GM23338 (cell line): ENCODE data around the gene XXYLT1. TPM values are rescaled to one million over a fixed set of nuclear protein-coding genes. Genes with fewer than 3 reads are reported as not detected.

Experiments
- ATAC-seq: fragments of 200-7000 bp; cut with Tn5 transposase; 3 replicates; pipeline ENCODE4 v1.9.1; 2020
- DNase-seq: peaks from one replicate; pipeline ENCODE4 v3.0.0-alpha.2; 2015; ENCODE audit warnings: low spot score
- H2AFZ ChIP-seq: fragments of 200-600 bp; sonication (generic); 2 replicates; pipeline ENCODE4 v1.8.0; 2016; ENCODE audit warnings: antibody characterized with exemption, mild to moderate bottlenecking, moderate library complexity
- H3F3A ChIP-seq: fragments of 200-600 bp; sonication (generic); replicated peaks from 2 replicates; pipeline ENCODE4 v1.8.0; 2017; ENCODE audit warnings: antibody characterized with exemption, mixed run types, low read depth
- H3K27ac ChIP-seq: fragments of 200-600 bp; sonication (generic); 2 replicates; pipeline ENCODE4 v1.6.1; 2016; ENCODE audit warnings: low read depth
- H3K27me3 ChIP-seq: fragments of 200-600 bp; sonication (generic); 2 replicates; pipeline ENCODE4 v1.8.0; 2016; ENCODE audit warnings: mild to moderate bottlenecking, mixed run types, moderate library complexity; ENCODE audit not compliant: insufficient read depth
- H3K36me3 ChIP-seq: fragments of 200-600 bp; sonication (generic); 2 replicates; pipeline ENCODE4 v1.8.0; 2016; ENCODE audit warnings: mild to moderate bottlenecking; ENCODE audit not compliant: insufficient read depth
- H3K4me1 ChIP-seq: fragments of 200-600 bp; sonication (generic); 2 replicates; pipeline ENCODE4 v1.8.0; 2016; ENCODE audit warnings: mild to moderate bottlenecking, moderate library complexity; ENCODE audit not compliant: insufficient read depth
- H3K4me2 ChIP-seq: fragments of 200-600 bp; sonication (generic); 2 replicates; pipeline ENCODE4 v1.7.1; 2017; ENCODE audit warnings: mixed run types
- H3K4me3 ChIP-seq: fragments of 200-600 bp; sonication (generic); 2 replicates; pipeline ENCODE4 v1.6.1; 2016; ENCODE audit warnings: mixed run types
- H3K79me2 ChIP-seq: fragments of 200-600 bp; sonication (generic); replicated peaks from 2 replicates; pipeline ENCODE4 v1.8.0; 2017; ENCODE audit warnings: mild to moderate bottlenecking; ENCODE audit not compliant: insufficient read depth
- H3K9me2 ChIP-seq: fragments of 200-600 bp; sonication (generic); 2 replicates; pipeline ENCODE4 v1.8.0; 2017; ENCODE audit not compliant: insufficient read depth
- H4K20me1 ChIP-seq: fragments of 200-600 bp; sonication (generic); replicated peaks from 2 replicates; pipeline ENCODE4 v1.8.0; 2017; ENCODE audit warnings: mild to moderate bottlenecking; ENCODE audit not compliant: insufficient read depth
- H3K27ac Mint-ChIP-seq: 2 replicates; pipeline ENCODE4 v1.8.0; 2020; ENCODE audit warnings: inconsistent platforms, mild to moderate bottlenecking, moderate library complexity, mixed read lengths
- H3K27me3 Mint-ChIP-seq: 3 replicates; pipeline ENCODE4 v1.8.0; 2022; ENCODE audit warnings: low read depth, mild to moderate bottlenecking, moderate library complexity, mixed read lengths, inconsistent platforms; ENCODE audit not compliant: insufficient read depth, poor library complexity
- H3K36me3 Mint-ChIP-seq: 3 replicates; pipeline ENCODE4 v1.8.0; 2021; ENCODE audit warnings: low read depth, mild to moderate bottlenecking, inconsistent platforms, moderate library complexity, mixed read lengths
- H3K4me1 Mint-ChIP-seq: 3 replicates; pipeline ENCODE4 v1.8.0; 2020; ENCODE audit warnings: mild to moderate bottlenecking, inconsistent platforms, mixed read lengths
- H3K4me3 Mint-ChIP-seq: 3 replicates; pipeline ENCODE4 v1.8.0; 2021; ENCODE audit warnings: moderate library complexity, mild to moderate bottlenecking, inconsistent platforms, mixed read lengths
- H3K9me3 Mint-ChIP-seq: 3 replicates; pipeline ENCODE4 v1.8.0; 2020; ENCODE audit warnings: moderate library complexity, mild to moderate bottlenecking, inconsistent platforms, mixed read lengths
- CREB1 ChIP-seq: fragments of 250-450 bp; sonication (Bioruptor Pico); IDR thresholded peaks from 2 replicates; pipeline ENCODE4 v1.5.0; 2020; ENCODE audit warnings: low read depth, mild to moderate bottlenecking, moderate library complexity
- CTCF ChIP-seq, 2 experiments: fragments of 200-600 bp in 1 of 2; sonication (generic) in 1 of 2; conservative IDR thresholded peaks; 2 replicates each; pipeline versions ENCODE4 v1.5.1 to v1.6.1; 2016 to 2017; ENCODE audit warnings: antibody characterized with exemption in 2 of 2, low read depth in 2 of 2, mild to moderate bottlenecking in 2 of 2, moderate library complexity in 1 of 2
- EZH2phosphoT487 ChIP-seq: fragments of 200-600 bp; sonication (generic); IDR thresholded peaks from one replicate; pipeline ENCODE4 v1.8.1; 2018; ENCODE audit warnings: antibody characterized with exemption; ENCODE audit not compliant: unreplicated experiment
- JUNB ChIP-seq: IDR thresholded peaks from one replicate; pipeline ENCODE4 v1.6.1; 2016; ENCODE audit warnings: antibody characterized with exemption; ENCODE audit not compliant: unreplicated experiment
- NANOG ChIP-seq: IDR thresholded peaks from 2 replicates; pipeline ENCODE4 v1.6.1; 2016; ENCODE audit warnings: antibody characterized with exemption, borderline replicate concordance
- POLR2AphosphoS5 ChIP-seq: IDR thresholded peaks from 2 replicates; pipeline ENCODE4 v1.6.1; 2016; ENCODE audit warnings: antibody characterized with exemption, low read depth
- ZNF331 ChIP-seq: fragments of 250-450 bp; sonication (Bioruptor Pico); IDR thresholded peaks from 2 replicates; pipeline ENCODE4 v1.5.0; 2020; ENCODE audit warnings: low read depth, mild to moderate bottlenecking, moderate library complexity
- polyA plus RNA-seq: library from polyadenylated mRNA; unstranded; fragments of >200 nt; fragmentation: Nextera tagmentation; extraction: Ambion mirVana; gene quantifications from 2 replicates; pipeline ENCODE4 v1.2.1, GENCODE V29; 2016
- total RNA-seq: library from RNA; depleted of rRNA; stranded (reverse); fragments of >200 nt; shearing (Covaris generic); gene quantifications from 2 replicates; pipeline ENCODE4 v1.2.3, GENCODE V29; 2014
- TF ChIP-seq, protein P1 (sequence below): IDR thresholded peaks from one replicate; pipeline ENCODE4 v1.6.1; 2018; ENCODE audit warnings: antibody characterized with exemption; ENCODE audit not compliant: unreplicated experiment

XXYLT1 gene
- total and polyA plus RNA-seq, 2 experiments from 2014 or later: 13.5 to 34.8 TPM

DNA sequence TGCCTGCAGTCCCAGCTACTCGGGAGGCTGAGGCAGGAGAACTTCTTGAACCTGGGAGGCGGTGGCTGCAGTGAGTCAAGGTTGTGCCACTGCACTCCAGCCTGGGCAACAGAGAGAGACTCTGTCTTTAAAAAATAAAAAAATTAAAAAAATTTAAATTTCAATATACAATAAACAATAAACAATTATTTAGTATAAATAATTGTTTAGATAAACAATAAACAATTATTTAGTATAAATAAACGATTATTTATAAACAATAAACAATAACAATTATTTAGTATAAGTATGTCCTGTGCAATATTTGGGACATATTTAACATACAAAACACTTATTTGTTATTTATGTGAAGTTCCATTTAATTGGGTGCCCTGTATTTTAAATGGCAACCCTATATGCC, 119.6 kb downstream of the XXYLT1 start:
- Histone ChIP-seq H3K4me3 (0 out of 2 replicates have a peak overlapping the region, but pooled peaks have one; percentile 41), H3K79me2 (peaks cover 35% of the 10 kb centered on the region), H3K4me1 (peaks cover 78% of the 10 kb centered on the region), H2AFZ (no peak overlapping the region), H4K20me1 (no peaks in the 10 kb centered on the region), H3K27me3 (no peaks in the 10 kb centered on the region), H3K4me2 (peak overlapping the region; percentile 62), H3K36me3 (no peaks in the 10 kb centered on the region), H3K27ac (peak overlapping the region; percentile 97; the same call in 1 of the 2 replicates), H3F3A (no peaks in the 10 kb centered on the region; the same call in 1 of the 2 replicates), H3K9me2 (no peaks in the 10 kb centered on the region)
- DNase-seq (no peak), ATAC-seq (no peak)
- Mint-ChIP-seq H3K4me1 (peaks cover 84% of the 10 kb centered on the region), H3K27me3 (peaks cover 13% of the 10 kb centered on the region), H3K4me3 (peak overlapping the region; percentile 62; the same call in 2 of the 3 replicates), H3K27ac (peak overlapping the region; percentile 92; the same call in 1 of the 2 replicates), H3K36me3 (peaks cover 4% of the 10 kb centered on the region; the same call in 1 of the 3 replicates), H3K9me3 (no peaks in the 10 kb centered on the region)
- TF ChIP-seq NANOG: no peak
- no peak for TF ChIP-seq JUNB
- TF ChIP-seq POLR2AphosphoS5: no peak
- no peak for TF ChIP-seq EZH2phosphoT487
- TF ChIP-seq, protein P1, sequence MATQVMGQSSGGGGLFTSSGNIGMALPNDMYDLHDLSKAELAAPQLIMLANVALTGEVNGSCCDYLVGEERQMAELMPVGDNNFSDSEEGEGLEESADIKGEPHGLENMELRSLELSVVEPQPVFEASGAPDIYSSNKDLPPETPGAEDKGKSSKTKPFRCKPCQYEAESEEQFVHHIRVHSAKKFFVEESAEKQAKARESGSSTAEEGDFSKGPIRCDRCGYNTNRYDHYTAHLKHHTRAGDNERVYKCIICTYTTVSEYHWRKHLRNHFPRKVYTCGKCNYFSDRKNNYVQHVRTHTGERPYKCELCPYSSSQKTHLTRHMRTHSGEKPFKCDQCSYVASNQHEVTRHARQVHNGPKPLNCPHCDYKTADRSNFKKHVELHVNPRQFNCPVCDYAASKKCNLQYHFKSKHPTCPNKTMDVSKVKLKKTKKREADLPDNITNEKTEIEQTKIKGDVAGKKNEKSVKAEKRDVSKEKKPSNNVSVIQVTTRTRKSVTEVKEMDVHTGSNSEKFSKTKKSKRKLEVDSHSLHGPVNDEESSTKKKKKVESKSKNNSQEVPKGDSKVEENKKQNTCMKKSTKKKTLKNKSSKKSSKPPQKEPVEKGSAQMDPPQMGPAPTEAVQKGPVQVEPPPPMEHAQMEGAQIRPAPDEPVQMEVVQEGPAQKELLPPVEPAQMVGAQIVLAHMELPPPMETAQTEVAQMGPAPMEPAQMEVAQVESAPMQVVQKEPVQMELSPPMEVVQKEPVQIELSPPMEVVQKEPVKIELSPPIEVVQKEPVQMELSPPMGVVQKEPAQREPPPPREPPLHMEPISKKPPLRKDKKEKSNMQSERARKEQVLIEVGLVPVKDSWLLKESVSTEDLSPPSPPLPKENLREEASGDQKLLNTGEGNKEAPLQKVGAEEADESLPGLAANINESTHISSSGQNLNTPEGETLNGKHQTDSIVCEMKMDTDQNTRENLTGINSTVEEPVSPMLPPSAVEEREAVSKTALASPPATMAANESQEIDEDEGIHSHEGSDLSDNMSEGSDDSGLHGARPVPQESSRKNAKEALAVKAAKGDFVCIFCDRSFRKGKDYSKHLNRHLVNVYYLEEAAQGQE: no peak
- no peak for TF ChIP-seq ZNF331 (CRISPR knock-in tag)
- TF ChIP-seq CREB1 (CRISPR knock-in tag): no peak

- Mint-ChIP-seq H3K27ac (peak overlapping the region; percentile 92), H3K4me3 (peak overlapping the region; percentile 62), H3K36me3 (no peaks in the 10 kb centered on the region), H3K4me1 (peaks cover 74% of the 10 kb centered on the region), H3K9me3 (no peaks in the 10 kb centered on the region), H3K27me3 (peaks cover 14% of the 10 kb centered on the region)
- peak overlapping the region; percentile 62 for H3K4me2 ChIP-seq
- DNase-seq (peak; percentile 85), ATAC-seq (peak; percentile 76)
- peaks cover 69% of the 10 kb centered on the region for H3K4me1 ChIP-seq
- H3K9me2 ChIP-seq: no peaks in the 10 kb centered on the region
- peak overlapping the region; percentile 41 for H3K4me3 ChIP-seq
- peaks cover 36% of the 10 kb centered on the region for H3K79me2 ChIP-seq
- H3K27me3 ChIP-seq: no peaks in the 10 kb centered on the region
- peak overlapping the region; percentile 97 for H3K27ac ChIP-seq
- H3K36me3 ChIP-seq: no peaks in the 10 kb centered on the region
- peak overlapping the region; percentile 4; the same call in 1 of the 2 replicates for H2AFZ ChIP-seq
- H4K20me1 ChIP-seq: no peaks in the 10 kb centered on the region
- H3F3A ChIP-seq: no peaks in the 10 kb centered on the region; the same call in 1 of the 2 replicates
- TF ChIP-seq CREB1 (CRISPR knock-in tag) (peak; percentile 9; the same call in 1 of the 2 replicates), CTCF (conservative IDR thresholded peaks at IDR 0.05; ENCODE audit: low read depth in 2 of 2) (no peak)
These were observed 120.5 kb downstream of the XXYLT1 start for GRCh38 chr3:195150181-195151118.
